ENCODE measurements around the gene DERA. TPM values are rescaled to one million over a fixed set of nuclear protein-coding genes. Genes with fewer than 3 reads are reported as not detected.

Gene DERA
- total and polyA plus RNA-seq, 2 of the 13 experiments (the other 11 are each of a cell fraction or from before 2014, with no cell fraction given), result 24.0 to 51.3 TPM

DNA sequence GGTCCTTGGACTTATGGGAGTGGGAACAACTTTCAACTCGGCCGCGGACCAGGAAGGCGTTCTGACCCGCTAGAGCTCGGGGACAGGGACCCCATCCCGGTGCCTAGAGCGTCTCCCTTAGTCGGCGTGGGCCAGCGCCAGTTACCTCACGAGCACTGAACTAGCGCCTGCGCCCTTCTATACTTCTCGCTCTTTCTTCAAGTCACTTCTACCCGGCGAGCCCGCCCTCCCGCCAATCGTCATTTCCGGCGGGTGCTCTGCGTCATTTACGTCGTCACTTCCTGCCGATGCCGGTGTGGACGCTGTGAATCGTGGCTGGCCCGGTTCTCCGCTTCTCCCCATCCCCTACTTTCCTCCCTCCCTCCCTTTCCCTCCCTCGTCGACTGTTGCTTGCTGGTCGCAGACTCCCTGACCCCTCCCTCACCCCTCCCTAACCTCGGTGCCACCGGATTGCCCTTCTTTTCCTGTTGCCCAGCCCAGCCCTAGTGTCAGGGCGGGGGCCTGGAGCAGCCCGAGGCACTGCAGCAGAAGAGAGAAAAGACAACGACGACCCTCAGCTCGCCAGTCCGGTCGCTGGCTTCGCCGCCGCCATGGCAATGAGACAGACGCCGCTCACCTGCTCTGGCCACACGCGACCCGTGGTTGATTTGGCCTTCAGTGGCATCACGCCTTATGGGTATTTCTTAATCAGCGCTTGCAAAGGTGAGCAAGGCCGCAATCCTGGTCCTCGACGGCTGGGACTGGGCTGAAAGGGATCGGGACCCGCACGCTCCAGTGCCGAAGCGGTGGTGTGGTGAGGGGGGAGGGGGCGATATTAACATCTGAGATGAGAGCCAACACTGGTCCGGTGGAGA is 28.8 kb upstream of the DERA start, which contains the start of gene STRAP (continued):
- no peak for TF ChIP-seq ZNF282 (IDR thresholded peaks at IDR 0.05; ENCODE audit: partially characterized antibody)
- no peak; the same call in 1 of the 2 replicates for TF ChIP-seq FOXA3 (CRISPR knock-in tag; IDR thresholded peaks at IDR 0.05)
- TF ChIP-seq ZNF10 (CRISPR knock-in tag; IDR thresholded peaks at IDR 0.05; ENCODE audit: borderline replicate concordance, low read depth), result no peak
- TF ChIP-seq ZNF281 (CRISPR knock-in tag; IDR thresholded peaks at IDR 0.05; ENCODE audit: borderline replicate concordance), result peak; percentile 80
- peak; percentile 98 for TF ChIP-seq CREM (IDR thresholded peaks at IDR 0.05)
- TF ChIP-seq CREM (CRISPR knock-in tag; IDR thresholded peaks at IDR 0.05), result no peak
- TF ChIP-seq GATAD2A (CRISPR knock-in tag; IDR thresholded peaks at IDR 0.05), result no peak; the same call in none of the 2 replicates
- peak; percentile 94 for TF ChIP-seq ARID4A (CRISPR knock-in tag; IDR thresholded peaks at IDR 0.05; ENCODE audit: borderline replicate concordance)
- TF ChIP-seq BORCS8-MEF2B (CRISPR knock-in tag; IDR thresholded peaks at IDR 0.05), result peak; percentile 83
- TF ChIP-seq E2F5 (CRISPR knock-in tag; conservative IDR thresholded peaks at IDR 0.05), result no peak

Measured in HepG2 (cell line).